GM19238 (cell line): ENCODE measurements around the gene RPP40.

Experiments used
- DNase-seq: peaks from one replicate; pipeline ENCODE4 v3.0.0; 2011; ENCODE audit warnings: low spot score; ENCODE audit not compliant: insufficient read length

RPP40 gene

DNA sequence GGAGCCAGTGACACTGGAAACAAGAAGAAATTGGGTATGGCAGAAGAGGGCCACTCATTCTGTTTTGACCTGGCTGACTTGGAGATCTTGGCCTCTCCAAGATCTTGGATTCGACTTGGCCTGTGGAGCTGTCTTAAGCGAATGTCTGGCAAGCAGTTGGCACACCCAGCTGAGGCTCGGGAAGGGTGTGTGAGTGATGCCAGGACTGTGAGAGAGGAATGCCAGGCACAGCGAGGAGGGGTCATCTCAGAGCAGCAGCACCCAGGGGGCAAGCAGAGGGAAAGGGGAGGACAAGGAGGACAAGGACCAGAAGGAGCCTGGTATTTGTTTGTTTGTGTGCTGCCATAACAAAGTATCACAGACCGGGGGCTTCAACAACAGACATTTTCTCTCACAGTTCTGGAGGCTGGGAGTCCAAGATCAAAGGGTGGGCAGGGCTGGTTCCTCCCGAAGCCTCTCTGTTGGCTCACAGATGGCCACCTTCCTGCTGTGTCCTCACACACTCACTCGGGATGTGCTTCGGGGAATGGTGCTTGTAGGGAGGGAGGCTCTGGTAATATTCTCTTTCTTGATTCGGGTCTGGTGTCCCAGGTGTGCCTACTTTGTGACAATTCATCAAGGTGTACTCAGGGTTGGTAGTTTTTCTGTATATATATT, 33.0 kb downstream of the RPP40 start:
- DNase-seq, result no peak

DNA sequence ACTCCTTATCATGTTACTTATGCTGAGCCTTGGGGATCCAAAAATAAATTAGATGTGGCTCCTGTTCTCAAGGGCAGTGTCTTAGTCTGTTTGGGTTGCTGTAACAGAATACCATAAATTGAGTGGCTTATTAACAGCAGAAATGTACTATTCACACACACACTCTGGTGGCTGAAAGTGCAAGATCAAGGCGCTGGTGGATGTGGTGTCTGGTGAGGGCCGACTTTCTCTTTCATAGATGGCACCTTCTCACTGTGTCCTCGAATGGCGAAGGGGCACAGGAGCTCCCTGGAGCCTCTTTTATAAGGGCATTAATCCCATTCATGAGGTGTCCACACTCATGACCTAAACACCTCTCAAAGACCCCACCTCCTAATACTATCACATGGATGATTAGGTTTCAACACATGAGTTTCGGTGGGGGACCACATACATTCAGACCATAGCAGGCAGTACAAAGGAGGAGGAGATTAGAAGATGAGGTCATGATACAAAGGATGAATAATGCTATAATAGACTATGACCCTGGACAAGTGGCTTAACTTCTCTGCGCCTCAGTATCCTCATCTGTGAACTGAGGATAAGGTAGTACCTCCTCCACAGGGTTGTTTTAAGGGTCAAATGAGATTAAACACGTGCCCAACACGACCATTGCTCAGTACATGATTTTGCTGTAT, 34.1 kb downstream of the RPP40 start:
- DNase-seq, result no peak

DNA sequence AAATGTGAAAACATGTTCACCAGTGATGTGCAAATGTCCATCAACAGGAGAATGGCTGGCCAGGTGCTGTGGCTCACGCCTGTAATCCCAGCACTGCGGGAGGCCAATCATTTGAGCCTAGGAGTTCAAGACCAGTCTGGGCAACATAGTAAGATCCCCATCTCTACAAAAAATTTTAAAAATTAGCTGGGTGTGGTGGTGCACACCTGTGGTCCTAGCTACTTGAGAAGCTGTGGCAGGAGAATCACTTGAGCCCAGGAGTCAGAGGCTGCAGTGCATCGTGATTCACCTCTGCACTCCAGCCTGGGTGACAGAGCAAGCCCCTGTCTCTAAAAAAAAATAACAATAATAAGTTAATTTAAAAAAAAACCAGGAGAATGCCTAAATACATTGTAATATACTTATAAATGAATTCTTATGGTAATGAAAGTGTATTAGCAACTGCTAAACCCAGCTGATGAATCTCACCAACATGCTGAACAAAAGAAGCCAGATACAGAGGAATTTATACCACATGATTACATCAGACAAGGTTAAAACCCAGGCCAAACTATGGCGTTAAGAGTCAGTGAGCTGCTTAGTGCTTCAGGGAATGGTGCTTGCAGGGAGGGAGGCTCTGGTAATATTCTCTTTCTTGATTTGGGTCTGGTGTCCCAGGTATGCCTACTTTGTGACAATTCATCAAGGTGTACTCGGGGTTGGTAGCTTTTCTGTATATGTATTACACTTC, 36.4 kb downstream of the RPP40 start:
- no peak for DNase-seq

DNA sequence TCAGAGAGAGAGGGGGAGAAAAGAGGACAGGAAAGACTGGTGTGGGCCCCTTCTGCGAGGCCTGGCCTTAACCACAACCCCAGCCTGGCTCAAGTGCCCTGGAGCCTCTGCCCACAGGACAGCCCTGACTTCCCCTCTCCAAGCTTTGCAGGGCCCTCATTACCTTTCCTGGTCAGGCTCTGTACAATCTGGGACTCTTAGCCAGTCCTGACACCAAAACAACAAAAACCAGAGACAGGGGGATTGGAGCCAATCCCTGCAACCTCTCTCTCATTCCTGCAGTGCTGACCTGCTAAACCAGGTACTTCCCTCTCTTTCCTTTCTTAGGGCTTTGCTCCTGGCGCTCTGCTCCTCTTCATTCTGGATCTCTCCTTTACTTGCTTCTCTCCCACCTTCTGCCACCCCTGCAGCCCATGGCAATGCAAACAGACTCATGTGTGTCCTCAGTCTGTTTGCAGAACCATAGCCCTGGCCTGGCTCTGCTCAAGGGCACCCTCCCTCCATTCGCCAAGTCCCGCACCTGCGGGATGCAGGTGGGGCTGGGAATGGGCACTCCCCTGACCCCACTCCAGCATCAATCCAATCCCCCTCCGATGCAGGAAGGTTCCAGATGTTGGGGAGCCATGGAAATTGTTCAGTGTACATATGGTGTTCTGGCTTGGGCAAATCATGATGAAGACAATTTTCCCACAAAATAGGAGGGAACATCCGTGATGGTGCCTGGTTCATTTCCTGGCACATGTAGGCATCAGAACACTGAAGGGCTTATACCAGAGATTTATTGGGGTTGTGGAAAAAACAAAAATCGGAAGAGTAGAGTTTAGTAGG, 38.1 kb downstream of the RPP40 start:
- DNase-seq, result no peak

DNA sequence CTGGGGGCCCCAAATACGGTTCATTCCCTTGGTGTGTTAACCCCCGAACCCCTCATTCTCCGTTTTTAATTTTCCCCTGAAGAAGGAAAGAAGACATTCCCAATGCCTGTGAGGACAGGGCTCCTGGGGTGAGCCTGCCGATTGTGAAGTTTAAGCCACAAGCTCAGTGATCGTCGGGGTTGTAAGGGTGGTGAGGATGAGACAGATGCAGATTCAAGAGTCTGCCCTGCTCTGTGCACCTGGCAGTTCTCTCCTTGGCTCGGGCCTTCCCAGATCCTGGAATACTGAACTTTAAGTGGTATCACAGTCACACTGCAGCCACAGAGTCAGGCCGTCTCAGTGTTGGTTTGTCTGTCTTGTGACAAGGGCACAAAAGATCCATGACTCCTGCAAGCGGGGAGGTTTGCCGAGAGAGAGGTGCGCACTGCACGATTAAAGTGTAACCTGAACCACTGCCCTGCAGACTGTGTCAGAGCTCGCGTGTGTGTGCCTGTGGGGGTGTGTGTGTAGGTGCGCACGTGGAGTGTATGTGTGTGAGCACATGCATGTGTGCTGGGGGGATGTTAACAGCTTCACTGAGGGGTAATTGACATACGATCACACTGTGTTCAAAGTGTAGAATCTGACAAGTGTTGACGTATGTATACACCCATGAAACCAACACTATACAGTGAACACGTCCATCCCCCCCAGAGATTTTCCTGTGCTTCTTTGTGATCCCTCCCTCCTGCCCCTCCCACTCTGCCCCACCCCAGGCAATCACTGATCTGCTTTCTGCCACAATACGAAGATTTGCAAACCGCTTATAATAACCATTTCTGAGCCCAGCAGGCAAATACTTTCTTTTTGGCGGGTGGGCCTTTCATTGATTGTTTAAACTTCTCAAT, 38.9 kb downstream of the RPP40 start:
- DNase-seq, result no peak

DNA sequence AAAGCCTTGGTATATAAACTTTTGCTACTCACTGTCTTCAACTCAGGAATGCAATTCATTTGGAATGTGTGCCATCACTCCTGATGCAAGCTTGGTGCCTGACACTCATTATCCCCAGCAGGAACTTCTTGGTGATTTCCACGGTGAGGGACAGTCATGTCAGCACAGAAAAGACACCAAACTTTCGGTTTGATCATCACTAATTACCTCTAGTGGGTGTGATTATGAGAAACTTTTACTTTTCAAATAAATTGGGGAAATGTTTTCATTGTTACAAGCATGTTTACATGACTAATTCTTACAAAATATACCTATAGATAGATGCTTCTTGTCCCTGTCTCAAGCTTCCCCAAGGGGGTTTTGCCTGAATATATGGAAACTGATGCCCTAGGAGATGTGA, 40.9 kb downstream of the RPP40 start:
- no peak for DNase-seq

DNA sequence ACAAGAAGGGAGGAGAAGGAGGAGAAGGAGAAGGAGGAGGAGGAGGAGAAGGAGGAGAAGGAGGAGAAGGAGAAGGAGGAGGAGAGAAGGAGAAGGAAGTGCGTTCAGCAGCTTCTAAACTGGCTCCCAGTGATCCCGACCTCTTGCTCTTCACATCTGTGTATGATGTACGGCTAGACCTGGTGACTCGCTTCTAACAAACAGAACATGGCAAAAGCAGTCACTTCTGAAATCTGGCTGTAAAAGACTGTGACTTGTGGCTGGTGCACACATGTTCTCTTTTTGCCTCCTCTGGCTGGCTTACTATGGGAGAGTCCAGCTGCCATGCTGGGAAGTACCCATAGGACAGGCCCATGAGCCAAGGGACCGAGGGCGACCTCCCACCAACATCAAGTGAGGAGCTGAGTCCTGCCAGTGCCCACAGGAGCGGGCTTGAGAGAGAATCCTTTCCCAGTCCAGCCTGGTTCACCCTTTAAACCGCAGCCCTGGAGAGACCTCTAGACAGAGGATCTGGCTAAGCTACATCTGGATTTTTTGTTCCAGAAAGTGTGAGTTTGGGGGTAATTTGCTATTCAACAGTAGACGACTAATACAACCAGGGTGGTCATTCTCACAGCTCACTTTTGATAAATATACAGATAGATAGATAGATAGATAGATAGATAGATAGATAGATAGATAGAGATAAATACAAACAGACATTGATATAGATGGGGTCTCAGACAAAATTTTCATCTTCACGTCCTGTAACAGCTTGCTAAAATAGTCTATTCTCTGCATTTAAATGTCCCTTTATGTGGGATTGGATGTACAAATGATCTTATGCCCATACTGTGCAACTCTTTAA, 42.3 kb downstream of the RPP40 start:
- DNase-seq, result no peak

DNA sequence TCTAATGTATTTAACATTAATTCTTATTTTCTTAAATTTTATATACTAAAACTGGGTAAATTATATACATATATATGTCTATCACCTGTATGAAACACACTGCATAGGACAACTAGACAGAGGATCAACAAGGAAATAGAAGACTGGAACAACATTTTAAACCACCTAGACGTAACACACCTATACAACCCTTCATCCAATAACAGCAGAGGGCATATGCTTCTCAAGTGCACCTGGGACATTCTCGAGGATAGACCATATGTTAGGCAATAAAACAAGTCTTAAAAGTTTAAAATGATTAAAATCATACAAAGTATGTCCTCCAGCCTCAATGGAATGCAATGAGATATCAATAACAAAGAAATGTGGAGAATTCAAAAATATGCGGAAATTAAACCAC, 45.2 kb downstream of the RPP40 start:
- no peak for DNase-seq

DNA sequence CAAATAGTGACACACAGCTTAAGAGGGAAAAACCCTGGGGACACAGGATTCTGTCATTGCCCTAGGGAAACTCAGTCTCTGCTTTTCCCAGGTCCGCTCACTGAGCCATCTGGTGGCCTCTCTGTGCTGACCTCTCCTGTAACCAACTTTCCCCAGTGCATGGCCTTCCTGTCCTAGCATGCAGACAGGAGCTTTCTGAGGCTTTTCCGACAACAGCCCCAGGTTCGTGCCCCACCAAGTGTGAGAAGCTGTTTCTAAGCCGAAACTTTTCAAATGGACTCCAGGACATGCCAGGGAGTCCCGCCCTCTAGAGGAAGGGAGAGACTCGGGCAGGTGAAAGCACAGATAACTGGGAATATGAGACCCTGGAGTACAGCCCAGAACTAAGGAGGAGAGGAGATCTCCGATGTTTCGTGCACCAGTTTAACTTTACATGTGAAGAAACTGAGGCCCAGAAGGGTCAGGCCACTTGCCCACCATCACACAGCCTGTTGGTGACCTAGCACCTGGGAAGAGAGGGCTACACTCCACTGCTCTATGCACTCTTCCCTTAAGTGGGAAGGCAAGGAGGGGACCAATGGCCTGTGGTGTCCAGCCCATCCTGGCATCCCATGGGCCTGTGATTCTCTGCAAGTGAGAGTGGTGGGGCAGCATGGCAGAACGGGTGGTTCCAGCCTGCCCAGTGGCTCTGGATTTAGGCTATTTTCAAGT, 46.2 kb downstream of the RPP40 start:
- DNase-seq, result no peak

DNA sequence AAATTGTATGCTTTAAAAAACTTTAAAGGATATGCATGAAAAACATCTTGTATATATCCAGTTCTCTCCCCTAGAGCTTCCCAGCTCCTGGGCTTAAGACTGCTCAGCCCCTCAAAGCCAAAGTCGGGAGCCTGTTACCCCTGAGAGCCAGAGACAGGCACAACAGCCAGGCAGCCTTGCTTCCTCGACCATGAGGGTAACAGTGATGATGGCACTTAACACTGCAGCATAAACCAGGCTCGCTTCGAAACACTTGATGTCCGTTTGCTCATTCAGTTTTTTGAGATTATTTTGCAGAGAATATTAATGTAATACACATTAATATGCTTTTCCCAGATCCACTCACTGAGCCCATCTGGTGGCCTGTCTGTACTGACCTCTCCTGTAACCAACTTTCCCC, 47.2 kb downstream of the RPP40 start:
- DNase-seq, result no peak

DNA sequence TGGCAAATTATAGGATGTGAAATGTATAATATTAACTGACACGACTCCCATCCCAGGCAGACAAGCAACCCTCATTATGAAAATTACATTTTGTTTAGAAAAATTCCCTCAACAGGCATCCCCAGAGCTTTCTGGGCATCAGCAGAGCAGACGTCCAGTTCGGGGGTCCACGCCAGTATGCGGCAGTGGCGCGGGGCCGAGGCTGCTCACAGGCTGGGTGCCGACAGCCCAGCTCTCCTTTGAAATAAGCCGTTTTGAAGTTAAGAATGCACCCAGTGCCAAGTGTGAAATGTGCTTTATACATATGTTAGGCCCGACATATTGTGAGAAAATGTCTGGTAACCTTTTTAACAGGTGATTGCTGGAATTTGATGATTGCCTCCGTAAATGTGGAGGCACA, 50.4 kb downstream of the RPP40 start:
- DNase-seq, result no peak

DNA sequence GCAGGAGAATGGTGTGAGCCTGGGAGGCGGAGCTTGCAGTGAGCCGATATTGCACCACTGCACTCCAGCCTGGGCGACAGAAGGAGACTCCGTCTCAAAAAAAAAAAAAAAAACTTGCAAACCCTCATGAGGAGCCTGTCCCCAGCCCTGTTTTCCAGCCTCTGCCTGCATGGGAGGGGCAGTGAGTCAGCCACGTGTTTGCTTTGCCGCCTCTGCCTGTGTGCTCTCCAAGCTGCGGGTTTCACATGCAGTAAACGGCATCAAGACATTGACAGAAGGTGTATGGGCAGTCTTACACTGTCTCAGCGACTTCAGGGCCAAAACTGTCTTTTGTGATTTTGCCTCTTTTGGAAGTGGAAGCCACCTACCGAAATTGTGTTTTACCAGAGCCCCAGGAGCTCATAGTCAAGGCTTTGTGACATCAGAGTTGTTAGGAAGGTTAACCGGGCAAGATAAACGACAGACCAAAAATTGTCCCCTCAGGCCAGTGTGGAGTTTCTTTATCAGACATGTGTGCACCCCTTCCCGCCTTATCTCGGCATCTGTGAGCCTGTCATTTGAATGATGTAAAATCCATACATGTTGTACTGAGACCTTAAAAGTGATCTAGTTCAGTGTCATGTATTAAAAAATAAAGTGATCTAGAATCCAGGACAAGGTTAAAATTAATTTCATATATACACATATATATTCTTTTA, 52.9 kb downstream of the RPP40 start:
- no peak for DNase-seq

DNA sequence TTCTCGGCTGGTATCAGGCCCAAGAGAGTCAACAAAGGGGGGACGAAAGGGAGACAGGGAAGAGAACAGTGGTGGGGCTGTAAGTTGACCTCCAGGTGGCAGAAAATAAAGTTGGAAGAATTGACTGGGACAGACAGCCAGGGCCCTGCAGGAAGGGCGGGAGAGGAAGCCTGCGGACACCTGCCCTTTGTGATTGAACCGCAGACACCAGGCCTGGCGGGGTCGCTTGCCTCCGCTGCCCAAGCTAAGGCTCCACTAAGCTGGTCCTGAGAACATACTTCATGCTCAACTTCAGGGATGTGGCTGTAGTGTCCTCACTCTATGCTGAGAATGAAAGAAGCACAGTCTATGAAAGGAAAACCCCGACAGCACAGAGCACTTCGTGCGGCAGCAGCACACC, 53.8 kb downstream of the RPP40 start:
- no peak for DNase-seq

DNA sequence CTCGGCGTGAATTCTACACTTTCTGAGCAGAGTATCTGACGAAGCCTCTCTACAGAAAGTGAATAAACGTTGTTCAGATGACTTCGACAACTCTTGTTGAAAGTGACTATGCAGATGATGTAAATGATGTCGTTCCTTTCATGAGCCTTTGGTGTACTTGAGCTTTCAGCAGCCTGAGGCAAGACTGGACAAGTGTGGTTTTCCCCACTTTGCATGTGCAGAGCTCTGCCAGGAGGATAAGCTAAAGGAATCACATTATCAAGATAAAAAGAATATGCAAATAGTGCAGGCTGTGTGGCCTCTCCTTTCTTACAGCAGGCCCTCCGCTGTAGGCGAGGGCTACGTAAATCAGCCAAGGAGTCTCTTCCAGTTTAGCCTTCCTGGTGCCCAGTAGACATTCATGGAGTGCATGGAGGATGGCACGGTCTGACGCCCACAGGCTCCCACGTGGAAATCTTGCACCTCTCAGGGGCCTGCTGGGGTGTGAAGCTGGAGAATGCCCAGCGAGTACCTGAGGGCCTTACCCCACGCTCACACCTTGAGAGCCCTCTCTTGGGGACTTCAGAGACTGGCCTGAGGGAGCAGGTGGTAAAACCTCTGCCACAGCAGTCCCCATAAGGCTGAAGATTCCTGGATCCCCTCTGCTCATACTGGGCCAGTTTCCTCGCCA, 54.9 kb downstream of the RPP40 start:
- no peak for DNase-seq

DNA sequence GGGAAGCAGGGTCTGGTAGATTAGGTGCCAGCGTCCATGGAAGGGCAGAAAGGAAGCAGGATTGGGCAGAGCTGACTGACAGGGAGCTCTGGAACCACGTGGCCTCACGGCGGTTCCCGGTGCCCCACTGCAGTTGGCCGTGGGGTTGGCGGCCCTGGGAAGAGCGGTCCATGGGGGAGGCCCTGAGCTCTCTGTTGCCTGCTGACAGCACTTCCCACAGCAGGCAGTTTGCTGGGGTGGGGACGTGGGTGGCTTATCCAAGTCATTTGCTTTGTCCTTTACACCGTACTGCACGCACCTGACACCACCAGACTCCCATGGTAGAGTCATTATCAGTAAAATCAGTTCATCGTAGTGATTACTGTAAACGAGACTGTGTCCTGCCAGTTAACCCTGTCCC, 56.1 kb downstream of the RPP40 start:
- no peak for DNase-seq

DNA sequence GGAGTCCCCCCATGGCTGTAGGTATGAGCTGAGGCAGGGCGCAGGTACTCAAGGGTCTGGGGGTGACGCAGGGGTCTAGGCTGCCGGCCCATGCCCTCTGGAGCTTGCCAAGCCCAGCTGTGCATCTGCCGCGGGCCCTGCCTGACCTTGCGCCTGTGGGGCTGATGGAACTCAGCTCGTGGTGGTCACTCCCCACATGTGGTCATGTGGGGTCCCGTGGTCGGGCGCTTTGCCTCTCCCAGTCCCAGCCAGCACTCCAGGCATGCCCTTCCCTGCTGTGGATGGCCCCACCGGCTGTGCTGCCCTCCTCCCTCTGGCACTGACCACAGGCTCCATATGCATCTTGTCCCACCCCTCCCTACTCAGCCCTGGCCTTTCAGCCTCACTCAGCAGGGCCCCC, 57.3 kb downstream of the RPP40 start:
- no peak for DNase-seq
